LNCaP clone FGC (cell line): ENCODE measurements around the gene PODXL.

Experiments
- DNase-seq: peaks from one replicate; pipeline ENCODE4 v3.0.0-alpha.2; 2011; ENCODE audit warnings: low read depth
- H3K4me3 ChIP-seq: 2 replicates; pipeline ENCODE4 v1.5.1; 2011; ENCODE audit warnings: mild to moderate bottlenecking, low read depth, low read length, control low read depth
- TF ChIP-seq, protein P1 (sequence below): IDR thresholded peaks from 2 replicates; pipeline ENCODE4 v1.5.1; 2012; ENCODE audit warnings: mild to moderate bottlenecking; ENCODE audit not compliant: control insufficient read depth, insufficient read depth; ENCODE audit errors: extremely low read depth

PODXL gene

GRCh38 chr7:131454498-131454897 lies 101.9 kb downstream of the PODXL start:
- no peak for DNase-seq
- H3K4me3 ChIP-seq, result no peak overlapping the region
- TF ChIP-seq, protein P1, sequence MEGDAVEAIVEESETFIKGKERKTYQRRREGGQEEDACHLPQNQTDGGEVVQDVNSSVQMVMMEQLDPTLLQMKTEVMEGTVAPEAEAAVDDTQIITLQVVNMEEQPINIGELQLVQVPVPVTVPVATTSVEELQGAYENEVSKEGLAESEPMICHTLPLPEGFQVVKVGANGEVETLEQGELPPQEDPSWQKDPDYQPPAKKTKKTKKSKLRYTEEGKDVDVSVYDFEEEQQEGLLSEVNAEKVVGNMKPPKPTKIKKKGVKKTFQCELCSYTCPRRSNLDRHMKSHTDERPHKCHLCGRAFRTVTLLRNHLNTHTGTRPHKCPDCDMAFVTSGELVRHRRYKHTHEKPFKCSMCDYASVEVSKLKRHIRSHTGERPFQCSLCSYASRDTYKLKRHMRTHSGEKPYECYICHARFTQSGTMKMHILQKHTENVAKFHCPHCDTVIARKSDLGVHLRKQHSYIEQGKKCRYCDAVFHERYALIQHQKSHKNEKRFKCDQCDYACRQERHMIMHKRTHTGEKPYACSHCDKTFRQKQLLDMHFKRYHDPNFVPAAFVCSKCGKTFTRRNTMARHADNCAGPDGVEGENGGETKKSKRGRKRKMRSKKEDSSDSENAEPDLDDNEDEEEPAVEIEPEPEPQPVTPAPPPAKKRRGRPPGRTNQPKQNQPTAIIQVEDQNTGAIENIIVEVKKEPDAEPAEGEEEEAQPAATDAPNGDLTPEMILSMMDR, result no peak
